H1 (cell line): ENCODE results near the gene TTLL9. TPM values are rescaled to one million over a fixed set of nuclear protein-coding genes. Genes with fewer than 3 reads are reported as not detected.

Source experiments
- CTCF ChIA-PET: fragments of 300-600 bp; sonication (Branson Sonifier 250); formaldehyde crosslinking; loops from one replicate; lab custom pipeline; 2021; ENCODE audit not compliant: partially characterized antibody; lab: Charles Lee
- POLR2A ChIA-PET: fragments of 300-600 bp; sonication (Branson Sonifier 250); formaldehyde crosslinking; loops from one replicate; lab custom pipeline; 2021; ENCODE audit warnings: inconsistent platforms; ENCODE audit not compliant: partially characterized antibody; lab: Charles Lee
- DNase-seq, 2 experiments: peaks; one replicate each; pipeline versions ENCODE4 v3.0.0 to v3.0.0-alpha.2; 2010 to 2022; ENCODE audit warnings: low spot score in 2 of 2, low read depth in 1 of 2, mixed read lengths in 1 of 2
- FAIRE-seq: peaks from 2 replicates; lab custom pipeline; 2011; peaks lifted over from hg19 to GRCh38; lab: Jason Lieb, UNC
- H2AFZ ChIP-seq: 2 replicates; pipeline ENCODE4 v1.8.1; 2012; ENCODE audit warnings: low read length, inconsistent platforms
- H2AK5ac ChIP-seq: 2 replicates; pipeline ENCODE4 v1.6.1; 2013; ENCODE audit warnings: low read depth, low read length
- H2BK120ac ChIP-seq: replicated peaks from 2 replicates; pipeline ENCODE3; 2013; ENCODE audit warnings: low read depth, low read length, inconsistent platforms
- H2BK12ac ChIP-seq: 2 replicates; pipeline ENCODE4 v1.6.1; 2013; ENCODE audit warnings: low read depth, low read length
- H2BK15ac ChIP-seq: 2 replicates; pipeline ENCODE4 v1.6.1; 2013; ENCODE audit warnings: low read length
- H2BK20ac ChIP-seq: 2 replicates; pipeline ENCODE4 v1.6.1; 2013; ENCODE audit warnings: low read length
- H2BK5ac ChIP-seq: 2 replicates; pipeline ENCODE4 v1.6.1; 2013; ENCODE audit warnings: low read depth, low read length
- H3K14ac ChIP-seq: 2 replicates; pipeline ENCODE4 v1.6.1; 2013; ENCODE audit warnings: inconsistent platforms; ENCODE audit not compliant: insufficient read length
- H3K18ac ChIP-seq: 2 replicates; pipeline ENCODE4 v1.6.1; 2013; ENCODE audit warnings: low read length; ENCODE audit errors: extremely low read depth
- H3K23ac ChIP-seq: 2 replicates; pipeline ENCODE4 v1.6.1; 2013; ENCODE audit warnings: inconsistent platforms; ENCODE audit not compliant: insufficient read length
- H3K23me2 ChIP-seq: 2 replicates; pipeline ENCODE4 v1.6.1; 2013; ENCODE audit warnings: low read depth, low read length
- H3K27ac ChIP-seq: 2 replicates; pipeline ENCODE4 v1.6.1; 2011; ENCODE audit warnings: low read depth, low read length, inconsistent platforms
- H3K27me3 ChIP-seq, 4 experiments: replicated peaks in 1 of 4; 1 replicate in 1 of 4; 2 replicates in 3 of 4; pipeline versions ENCODE4 v1.6.1 to v1.8.1; 2011 to 2013; ENCODE audit warnings: low read length in 3 of 4, mild to moderate bottlenecking in 3 of 4, inconsistent platforms in 2 of 4, mixed read lengths in 2 of 4, moderate library complexity in 1 of 4; ENCODE audit not compliant: control insufficient read depth in 3 of 4, insufficient read depth in 3 of 4; ENCODE audit errors: extremely low read depth in 1 of 4
- H3K36me3 ChIP-seq, 4 experiments: 2 replicates each; pipeline versions ENCODE4 v1.6.1 to v1.8.1; 2011 to 2013; ENCODE audit warnings: mild to moderate bottlenecking in 4 of 4, low read length in 3 of 4, moderate library complexity in 2 of 4, control low read depth in 1 of 4, inconsistent platforms in 1 of 4; ENCODE audit not compliant: insufficient read depth in 4 of 4, control insufficient read depth in 2 of 4
- H3K4ac ChIP-seq: replicated peaks from 2 replicates; pipeline ENCODE3; 2013; ENCODE audit warnings: low read length, low read depth, mixed read lengths, inconsistent platforms; ENCODE audit not compliant: insufficient read length
- H3K4me1 ChIP-seq, 4 experiments: replicated peaks in 1 of 4; 1 replicate in 1 of 4; 2 replicates in 3 of 4; pipeline versions ENCODE4 v1.6.1 to v1.8.1; 2011 to 2013; ENCODE audit warnings: low read length in 3 of 4, inconsistent platforms in 2 of 4, mixed read lengths in 1 of 4; ENCODE audit not compliant: insufficient read depth in 4 of 4, control insufficient read depth in 3 of 4
- H3K4me2 ChIP-seq, 2 experiments: 2 replicates each; pipeline versions ENCODE4 v1.6.1 to v1.8.1; 2011 to 2013; ENCODE audit warnings: low read depth in 2 of 2, low read length in 2 of 2, control low read depth in 1 of 2, inconsistent platforms in 1 of 2, mild to moderate bottlenecking in 1 of 2; ENCODE audit not compliant: insufficient read depth in 1 of 2
- H3K4me3 ChIP-seq, 4 experiments: fragments of 200-600, 300-600 bp in 1 of 4; sonication (generic), shearing (Covaris generic), sonication (Bioruptor Twin) in 1 of 4; 2 replicates each; pipeline versions ENCODE4 v1.5.1 to v1.8.1; 2011 to 2016; ENCODE audit warnings: low read length in 4 of 4, low read depth in 3 of 4, control low read depth in 2 of 4, inconsistent platforms in 2 of 4, mild to moderate bottlenecking in 2 of 4, mixed read lengths in 1 of 4, moderate library complexity in 1 of 4; ENCODE audit not compliant: insufficient read depth in 2 of 4; ENCODE audit errors: extremely low read depth in 1 of 4
- H3K56ac ChIP-seq: replicated peaks from 2 replicates; pipeline ENCODE3; 2013; ENCODE audit warnings: low read depth, mild to moderate bottlenecking, mixed read lengths, low read length, inconsistent platforms; ENCODE audit not compliant: insufficient read length
- H3K79me1 ChIP-seq: 2 replicates; pipeline ENCODE4 v1.6.1; 2013; ENCODE audit warnings: low read depth, low read length, control low read depth
- H3K79me2 ChIP-seq, 2 experiments: 2 replicates each; pipeline versions ENCODE4 v1.6.1 to v1.8.1; 2012 to 2013; ENCODE audit warnings: low read length in 2 of 2, mild to moderate bottlenecking in 2 of 2, inconsistent platforms in 1 of 2; ENCODE audit not compliant: insufficient read depth in 2 of 2, control insufficient read depth in 1 of 2
- H3K9ac ChIP-seq, 4 experiments: replicated peaks in 1 of 4; 1 replicate in 1 of 4; 2 replicates in 3 of 4; pipeline versions ENCODE4 v1.6.1 to v1.8.1; 2011 to 2013; ENCODE audit warnings: low read depth in 3 of 4, low read length in 3 of 4, control low read depth in 2 of 4, mild to moderate bottlenecking in 2 of 4, moderate library complexity in 2 of 4, inconsistent platforms in 1 of 4; ENCODE audit errors: extremely low read depth in 1 of 4
- H3K9me3 ChIP-seq, 2 experiments: 2 replicates each; pipeline versions ENCODE4 v1.6.1 to v1.8.1; 2012 to 2013; ENCODE audit warnings: mild to moderate bottlenecking in 2 of 2, moderate library complexity in 2 of 2, control low read depth in 1 of 2, inconsistent platforms in 1 of 2, low read depth in 1 of 2, low read length in 1 of 2, mixed read lengths in 1 of 2; ENCODE audit not compliant: insufficient read depth in 2 of 2
- H4K20me1 ChIP-seq, 2 experiments: replicated peaks in 1 of 2; 2 replicates each; pipeline versions ENCODE3 to v1.8.1; 2011 to 2013; ENCODE audit warnings: inconsistent platforms in 2 of 2, low read length in 2 of 2, mild to moderate bottlenecking in 1 of 2; ENCODE audit not compliant: insufficient read depth in 2 of 2, control insufficient read depth in 1 of 2
- H4K5ac ChIP-seq: 2 replicates; pipeline ENCODE4 v1.6.1; 2013; ENCODE audit warnings: low read length, low read depth, mixed read lengths, inconsistent platforms; ENCODE audit not compliant: insufficient read length
- H4K8ac ChIP-seq: 2 replicates; pipeline ENCODE4 v1.8.0; 2013; ENCODE audit warnings: mild to moderate bottlenecking, moderate library complexity, low read length, inconsistent platforms; ENCODE audit not compliant: insufficient read depth; ENCODE audit errors: extremely low read depth
- H4K91ac ChIP-seq: replicated peaks from 2 replicates; pipeline ENCODE3; 2013; ENCODE audit warnings: low read length, mixed read lengths, inconsistent platforms; ENCODE audit not compliant: insufficient read length
- BCL11A ChIP-seq, 2 experiments: IDR thresholded peaks; one replicate each; pipeline ENCODE4 v1.6.1; 2011; ENCODE audit warnings: low read depth in 2 of 2, low read length in 2 of 2, mild to moderate bottlenecking in 2 of 2
- EP300 ChIP-seq, 2 experiments: IDR thresholded peaks; 1 replicate in 1 of 2; 2 replicates in 1 of 2; pipeline ENCODE4 v1.6.1; 2011 to 2012; ENCODE audit warnings: low read depth in 2 of 2, low read length in 2 of 2, mild to moderate bottlenecking in 2 of 2, borderline replicate concordance in 1 of 2, inconsistent platforms in 1 of 2, moderate library complexity in 1 of 2
- EZH2 ChIP-seq: fragments of 200-600 bp; sonication (generic); IDR thresholded peaks from 2 replicates; pipeline ENCODE4 v1.7.1; 2012; ENCODE audit warnings: low read depth, mild to moderate bottlenecking, moderate library complexity, low read length, inconsistent platforms; ENCODE audit not compliant: severe bottlenecking
- HDAC6 ChIP-seq: IDR thresholded peaks from one replicate; pipeline ENCODE4 v1.7.1; 2012; ENCODE audit warnings: low read depth, mild to moderate bottlenecking, inconsistent platforms, low read length, moderate library complexity
- JUND ChIP-seq: IDR thresholded peaks from 2 replicates; pipeline ENCODE4 v1.6.1; 2011; ENCODE audit warnings: mild to moderate bottlenecking, improper control_type of control experiment, low read length
- POU5F1 ChIP-seq: IDR thresholded peaks from 2 replicates; pipeline ENCODE4 v1.6.1; 2011; ENCODE audit warnings: low read depth, mild to moderate bottlenecking, low read length, moderate library complexity
- RFX5 ChIP-seq: IDR thresholded peaks from 2 replicates; pipeline ENCODE4 v1.6.1; 2011; ENCODE audit warnings: low read depth, low read length, improper control_type of control experiment, borderline replicate concordance
- SIX5 ChIP-seq: IDR thresholded peaks from 2 replicates; pipeline ENCODE4 v1.6.1; 2011; ENCODE audit warnings: mild to moderate bottlenecking, low read depth, low read length
- SP1 ChIP-seq: IDR thresholded peaks from 2 replicates; pipeline ENCODE4 v1.6.1; 2011; ENCODE audit warnings: low read depth, low read length
- SUZ12 ChIP-seq: fragments of 200-600 bp; sonication (generic); IDR thresholded peaks from 2 replicates; pipeline ENCODE4 v1.6.1; 2012; ENCODE audit warnings: mild to moderate bottlenecking, inconsistent platforms, low read length, moderate library complexity, mixed read lengths
- TBP ChIP-seq: IDR thresholded peaks from 2 replicates; pipeline ENCODE4 v1.6.1; 2011; ENCODE audit warnings: low read depth, low read length, improper control_type of control experiment
- TEAD4 ChIP-seq: IDR thresholded peaks from 2 replicates; pipeline ENCODE4 v1.6.1; 2012; ENCODE audit warnings: low read depth, low read length, inconsistent platforms, mixed read lengths
- YY1 ChIP-seq: IDR thresholded peaks from 2 replicates; pipeline ENCODE4 v1.6.1; 2011; ENCODE audit warnings: low read depth, mild to moderate bottlenecking, low read length
- WGBS, 2 experiments: shearing (Covaris generic) in 1 of 2; methylation state at CpG; one replicate each; pipeline versions ENCODE4 v1.1.6 to v1.1.7; 2013 to 2015; ENCODE audit warnings: low lambda C conversion rate in 2 of 2, mixed read lengths in 2 of 2, inconsistent platforms in 1 of 2, low coverage in 1 of 2, missing lambda C conversion rate in 1 of 2; ENCODE audit not compliant: insufficient replicate concordance in 2 of 2, insufficient coverage in 1 of 2, insufficient read length in 1 of 2; ENCODE audit errors: extremely low coverage in 1 of 2, missing lambda C conversion rate in 1 of 2; 5-methylcytosine and 5-hydroxymethylcytosine counted together
- polyA plus RNA-seq, 7 experiments: library from polyadenylated mRNA; depleted of rRNA in 3 of 7; stranded (reverse) in 5 of 7; unstranded in 2 of 7; fragments of >200 nt in 5 of 7; fragments of 200-250 nt in 2 of 7; gene quantifications; 1 replicate in 5 of 7; 2 replicates in 1 of 7; 4 replicates in 1 of 7; pipeline versions ENCODE4 v1.2.1 to v1.2.3, GENCODE V29; 2011 to 2013; ENCODE audit warnings: missing spikeins in 2 of 7, mixed read lengths in 2 of 7
- total RNA-seq: library from RNA; stranded (reverse); fragmentation: NEBNext Ultra II Directional; extraction: Animal tissue kit (Norgen Biotek cat#: 25700); gene quantifications from 2 replicates; pipeline ENCODE4 v1.2.1, GENCODE V29; 2021

Gene TTLL9
- total and polyA plus RNA-seq, 2 of the 8 experiments (the other 6 are each of a cell fraction or from before 2014, with no cell fraction given) = 0.06 TPM; not detected in 1

- Histone ChIP-seq H2BK12ac (0 out of 2 replicates have a peak overlapping the region, but pooled peaks have one; percentile 33), H2BK15ac (no peak overlapping the region), H4K8ac (peak overlapping the region; percentile 16; the same call in 1 of the 2 replicates), H3K4me1 (peaks cover 15 to 30% (median 21%) of the 10 kb centered on the region in 4 experiments), H3K27me3 (no peaks in the 10 kb centered on the region; a peak in 1 of 7 replicates), H2AFZ (no peak overlapping the region; the same call in 1 of the 2 replicates), H3K23ac (no peak overlapping the region), H3K79me2 (no peaks in the 10 kb centered on the region), H2AK5ac (no peak overlapping the region), H3K56ac (no peak overlapping the region), H3K23me2 (peaks cover 2% of the 10 kb centered on the region; the same call in 1 of the 2 replicates), H4K20me1 (no peaks in the 10 kb centered on the region), H3K4ac (peak overlapping the region; percentile 42), H3K18ac (no peak overlapping the region), H3K9me3 (no peaks in the 10 kb centered on the region), H3K4me2 (no peak overlapping the region), H3K14ac (no peak overlapping the region), H3K9ac (no peak overlapping the region), H3K79me1 (no peaks in the 10 kb centered on the region), H3K27ac (no peak overlapping the region), H2BK120ac (peak overlapping the region; percentile 50), H4K5ac (no peak overlapping the region), H4K91ac (peak overlapping the region; percentile 46), H2BK5ac (no peak overlapping the region), H3K36me3 (no peaks in the 10 kb centered on the region), H3K4me3 (no peak overlapping the region), H2BK20ac (no peak overlapping the region)
- ChIA-PET CTCF (interaction anchor here (0.8 to 3.2 kb wide), 12 partner anchors 10 to 176 kb away, joined by 3 to 18 read pairs (median 4); partner anchors contain the start of gene PDRG1), POLR2A (interaction anchor here (1.7 kb wide), 1 partner anchor 43 kb away, joined by 3 read pairs; the partner anchor contains the start of genes DUSP15 and TTLL9)
- 88% methylated on average over 15 of the region's 15 CpGs; no CpG with 5 or more reads in 1 of the 2 experiments for WGBS, 2 experiments
- DNase-seq (no peak), FAIRE-seq (no peak)
- TF ChIP-seq SP1 = no peak
- no peak for TF ChIP-seq TBP
- no peak for TF ChIP-seq POU5F1
- TF ChIP-seq SIX5 = no peak
- TF ChIP-seq EZH2 = no peak
- no peak for TF ChIP-seq HDAC6
- TF ChIP-seq YY1 = no peak
- no peak for TF ChIP-seq EP300 (IDR thresholded peaks at IDR 0.05; ENCODE audit: borderline replicate concordance in 1 of 2, low read depth in 2 of 2, low read length in 2 of 2)
- no peak for TF ChIP-seq SUZ12
- no peak for TF ChIP-seq JUND
- TF ChIP-seq BCL11A (IDR thresholded peaks at IDR 0.05; ENCODE audit: low read depth in 2 of 2, low read length in 2 of 2) = no peak
- no peak for TF ChIP-seq TEAD4
- TF ChIP-seq RFX5 = no peak
These were observed 43.2 kb downstream of the TTLL9 start for GRCh38 chr20:31913431-31914157.
